A549 (cell line): ENCODE results near the gene CDC5L.

Experiments
- MAFK ChIP-seq: fragments of 450-650 bp; IDR thresholded peaks from 2 replicates; pipeline ENCODE4 v1.6.1; 2014; ENCODE audit not compliant: partially characterized antibody
- POLR2A ChIP-seq: IDR thresholded peaks from 2 replicates; pipeline ENCODE4 v1.6.1; 2012; ENCODE audit warnings: mild to moderate bottlenecking, low read length
- RCOR1 ChIP-seq: fragments of 150-350 bp; IDR thresholded peaks from 2 replicates; pipeline ENCODE4 v1.6.1; 2014; ENCODE audit warnings: antibody characterized with exemption, low read length, low read depth
- SREBF2 ChIP-seq: fragments of 450-650 bp; IDR thresholded peaks from 2 replicates; pipeline ENCODE4 v1.6.1; 2014; ENCODE audit warnings: mild to moderate bottlenecking, moderate library complexity

DNA sequence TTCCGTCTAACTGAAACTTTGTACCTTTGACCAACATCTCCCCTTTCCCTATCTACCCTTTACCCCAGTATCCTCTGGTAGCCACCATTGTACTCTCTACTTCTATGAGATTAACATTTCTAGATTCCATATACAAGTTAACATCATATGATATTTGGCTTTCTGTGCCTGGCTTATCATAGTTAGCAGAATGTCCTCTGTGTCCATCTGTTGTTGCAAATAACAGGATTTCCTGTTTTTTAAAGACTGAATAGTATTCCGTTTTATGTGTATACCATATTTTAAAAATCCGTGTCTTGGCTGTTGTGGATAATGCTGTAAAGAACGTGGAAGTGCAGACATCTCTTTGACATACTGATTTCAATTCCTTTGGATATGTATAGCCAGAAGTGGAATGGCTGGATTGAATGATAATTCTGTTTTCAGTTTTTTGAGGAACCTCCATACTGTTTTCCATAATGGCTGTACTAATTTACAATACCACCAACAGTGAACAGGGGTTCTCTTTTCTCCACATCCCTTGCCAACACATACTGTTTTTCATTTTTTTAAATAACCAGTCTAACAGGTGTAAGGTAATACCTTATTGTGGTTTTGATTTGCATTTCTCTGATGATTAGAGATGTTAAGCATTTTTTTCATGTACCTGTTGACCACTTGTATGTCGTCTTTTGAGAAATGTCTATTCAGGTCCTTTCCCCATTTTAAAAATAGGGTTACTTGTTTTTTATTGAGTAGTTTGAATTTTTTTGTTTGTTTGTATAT lies 53.8 kb downstream of the CDC5L start:
- no peak for TF ChIP-seq SREBF2
- no peak for TF ChIP-seq RCOR1
- no peak for TF ChIP-seq MAFK
- TF ChIP-seq POLR2A = no peak
